ENCODE measurements around the gene CNTNAP2.

The CNTNAP2 gene

GRCh38 chr7:148337995-148338747 is 2221.6 kb downstream of the CNTNAP2 start:
- TF ChIP-seq CTCF (IDR thresholded peaks at IDR 0.05; ENCODE audit: extremely low read depth, missing control alignments): no peak
- DNase-seq (ENCODE audit: low spot score): no peak

DNA sequence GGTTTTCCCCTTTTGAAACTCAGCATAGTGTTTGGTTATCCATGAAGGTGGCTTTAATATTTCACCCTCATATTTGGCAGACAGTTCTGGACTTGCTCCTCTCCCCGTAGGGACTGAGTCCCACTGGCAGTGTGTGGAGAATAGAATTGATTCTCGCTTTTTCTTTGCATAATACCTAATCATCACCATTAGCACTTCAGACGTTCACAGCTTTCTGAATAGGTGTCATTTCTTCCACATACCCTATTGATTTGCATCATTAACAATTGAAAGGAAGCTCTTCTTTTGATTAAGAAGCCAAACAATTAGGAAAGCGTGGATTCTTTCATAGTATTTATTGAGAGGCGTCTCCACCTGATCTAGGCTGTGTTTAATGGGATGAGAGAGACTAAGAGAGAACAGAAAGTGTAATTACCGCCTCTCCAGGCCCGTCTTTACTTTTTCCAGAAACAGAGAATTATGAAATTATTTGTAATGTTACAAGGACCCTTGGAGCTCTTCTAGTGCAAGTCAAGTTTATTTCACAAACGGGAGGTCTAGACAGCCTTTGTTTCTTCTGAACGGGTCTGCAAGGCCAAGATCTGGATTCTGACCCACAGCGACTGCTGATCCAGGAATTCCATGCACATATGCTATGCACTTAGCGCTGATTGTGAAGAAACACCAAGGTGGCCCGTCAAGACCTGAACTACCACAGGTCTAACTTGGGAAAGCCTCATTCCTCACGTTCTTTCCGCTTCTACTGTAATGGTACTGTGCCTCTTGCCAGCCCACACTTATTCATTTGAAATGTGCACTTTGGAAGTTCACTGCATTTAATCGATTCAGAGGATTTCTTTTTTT is 2224.1 kb downstream of the CNTNAP2 start:
- TF ChIP-seq CTCF (IDR thresholded peaks at IDR 0.05; ENCODE audit: extremely low read depth, missing control alignments): no peak
- no peak for DNase-seq (ENCODE audit: low spot score)

DNA sequence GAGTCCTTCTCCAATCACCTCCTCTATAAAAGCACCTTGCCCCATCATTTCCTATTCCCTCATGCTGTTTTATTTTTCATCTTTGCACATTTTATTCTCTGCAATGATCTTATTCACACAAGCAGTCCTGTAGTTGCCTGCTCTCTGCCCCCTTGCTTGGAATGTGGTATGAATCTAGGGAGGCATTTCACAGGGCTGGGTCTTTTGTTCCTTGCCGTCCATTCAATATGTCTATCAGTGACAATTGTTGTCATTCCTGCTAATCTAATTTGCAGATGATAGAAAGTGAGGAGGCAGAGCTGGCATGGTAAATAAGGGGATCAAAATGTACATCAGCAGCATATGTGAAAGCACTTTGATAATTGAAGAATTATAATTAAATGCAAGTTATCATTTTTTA is 2227.8 kb downstream of the CNTNAP2 start:
- no peak for TF ChIP-seq CTCF (IDR thresholded peaks at IDR 0.05; ENCODE audit: extremely low read depth, missing control alignments)
- DNase-seq (ENCODE audit: low spot score): no peak

DNA sequence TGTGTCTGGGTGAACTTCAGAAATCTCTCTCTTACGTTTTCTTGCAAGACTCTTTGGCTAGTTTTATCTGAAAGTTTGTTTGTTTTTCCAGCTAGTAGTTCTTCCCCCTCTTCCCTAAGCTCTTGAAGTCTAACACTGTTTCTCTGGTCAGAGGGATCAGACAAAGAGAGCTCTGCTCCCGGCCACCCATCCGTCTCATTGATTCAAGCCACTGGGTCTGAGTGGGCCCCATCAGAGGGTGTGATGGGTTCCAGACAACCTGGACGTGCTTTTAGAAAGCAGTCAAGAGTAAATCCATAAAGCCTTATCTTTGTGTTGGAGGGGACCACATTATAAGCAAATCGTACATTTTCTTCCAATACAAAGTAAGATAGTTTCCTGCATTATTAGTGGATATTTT is 2231.4 kb downstream of the CNTNAP2 start:
- TF ChIP-seq CTCF (IDR thresholded peaks at IDR 0.05; ENCODE audit: extremely low read depth, missing control alignments): no peak
- no peak for DNase-seq (ENCODE audit: low spot score)

DNA sequence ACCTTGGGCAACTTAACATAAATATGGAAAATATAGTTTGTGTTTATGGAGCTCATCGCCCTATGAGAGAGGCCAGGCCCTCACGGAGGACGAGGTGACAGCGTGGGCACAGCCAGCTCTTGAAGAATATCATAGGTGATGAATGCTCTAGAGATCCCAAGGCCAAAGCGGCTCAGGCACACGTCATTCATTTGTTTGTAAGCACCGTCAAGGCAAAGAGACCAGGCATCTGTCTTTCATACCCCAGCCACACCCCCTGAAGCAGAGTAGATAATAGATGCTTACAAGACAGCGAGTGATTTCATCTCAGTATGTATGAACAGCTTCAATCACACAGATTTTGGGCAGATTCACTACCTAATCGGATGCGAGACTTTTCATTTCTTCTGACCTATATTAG is 2231.9 kb downstream of the CNTNAP2 start:
- DNase-seq (ENCODE audit: low spot score): no peak
- no peak for TF ChIP-seq CTCF (IDR thresholded peaks at IDR 0.05; ENCODE audit: extremely low read depth, missing control alignments)

DNA sequence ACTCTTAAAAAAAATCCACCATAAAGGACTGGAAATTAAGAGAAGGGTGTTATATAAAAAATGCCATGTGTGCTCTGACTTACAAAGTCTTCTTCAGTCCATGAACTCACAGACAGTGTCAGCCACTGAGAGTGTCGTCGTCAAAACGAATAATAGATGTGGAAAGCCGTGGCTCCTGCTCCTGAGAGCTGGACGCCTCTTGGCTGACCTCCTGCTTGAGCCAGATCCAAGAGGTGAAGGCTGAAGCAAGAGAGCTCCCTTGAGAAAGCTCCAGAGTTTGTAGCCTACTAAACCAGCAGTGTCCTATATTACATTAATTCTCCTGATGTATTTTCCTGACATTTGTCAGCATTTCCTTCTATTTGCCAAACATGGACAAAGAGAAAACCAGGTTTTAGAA is 2239.7 kb downstream of the CNTNAP2 start:
- TF ChIP-seq CTCF (IDR thresholded peaks at IDR 0.05; ENCODE audit: extremely low read depth, missing control alignments): no peak

DNA sequence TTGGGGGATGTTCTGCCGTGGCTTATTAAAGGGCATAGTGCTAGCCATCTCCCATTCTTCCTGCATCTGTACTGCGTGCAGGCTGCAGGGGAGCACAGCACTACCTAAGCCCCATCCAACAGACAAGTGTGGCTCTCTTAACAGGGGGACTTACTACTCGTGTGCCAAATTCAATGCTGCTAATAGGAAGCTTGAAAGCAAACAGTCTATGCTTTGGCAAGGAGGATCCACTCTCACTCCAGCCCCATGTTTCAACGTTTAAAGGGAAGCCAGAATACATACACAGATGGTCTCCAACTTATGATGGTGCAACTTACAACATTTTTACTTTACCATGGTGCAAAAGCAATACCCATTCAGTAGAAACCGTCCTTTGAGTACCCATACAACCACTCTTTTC is 2245.9 kb downstream of the CNTNAP2 start:
- TF ChIP-seq CTCF (IDR thresholded peaks at IDR 0.05; ENCODE audit: extremely low read depth, missing control alignments): no peak
- no peak for DNase-seq (ENCODE audit: low spot score)

More for the DNA sequence above, 2239.7 kb downstream of the CNTNAP2 start:
- no peak for DNase-seq (ENCODE audit: low spot score)
